Rectal smooth muscle tissue (tissue), 1 donor: ENCODE measurements around the gene CRTC1.

Source experiments
- H3K27ac ChIP-seq: one replicate; pipeline ENCODE4 v1.7.0; 2013; ENCODE audit warnings: low read depth, low read length, inconsistent platforms
- H3K27me3 ChIP-seq: one replicate; pipeline ENCODE4 v1.7.0; 2013; ENCODE audit warnings: low read length; ENCODE audit not compliant: control insufficient read depth, insufficient read depth
- H3K36me3 ChIP-seq: one replicate; pipeline ENCODE4 v1.7.0; 2013; ENCODE audit warnings: low read length; ENCODE audit not compliant: control insufficient read depth, insufficient read depth
- H3K4me1 ChIP-seq: one replicate; pipeline ENCODE4 v1.7.0; 2013; ENCODE audit warnings: low read length; ENCODE audit not compliant: control insufficient read depth, insufficient read depth
- H3K4me3 ChIP-seq: one replicate; pipeline ENCODE4 v1.7.0; 2013; ENCODE audit warnings: low read length
- H3K9ac ChIP-seq: one replicate; pipeline ENCODE4 v1.7.0; 2013; ENCODE audit warnings: low read length

CRTC1 gene

GRCh38 chr19:18769989-18770528 lies 86.6 kb downstream of the CRTC1 start:
- no peaks in the 10 kb centered on the region for H3K36me3 ChIP-seq

GRCh38 chr19:18770663-18771327 lies 87.3 kb downstream of the CRTC1 start:
- no peaks in the 10 kb centered on the region for H3K4me1 ChIP-seq
- no peak overlapping the region for H3K9ac ChIP-seq
- no peak overlapping the region for H3K4me3 ChIP-seq
- H3K27me3 ChIP-seq: no peaks in the 10 kb centered on the region
- no peak overlapping the region for H3K27ac ChIP-seq
- H3K36me3 ChIP-seq: no peaks in the 10 kb centered on the region

More at GRCh38 chr19:18769989-18770528, 86.6 kb downstream of the CRTC1 start:
- Histone ChIP-seq H3K27me3 (no peaks in the 10 kb centered on the region), H3K27ac (no peak overlapping the region), H3K9ac (no peak overlapping the region), H3K4me3 (no peak overlapping the region), H3K4me1 (no peaks in the 10 kb centered on the region)

GRCh38 chr19:18771328-18772242 lies 88.1 kb downstream of the CRTC1 start:
- H3K36me3 ChIP-seq: no peaks in the 10 kb centered on the region
- H3K4me1 ChIP-seq: no peaks in the 10 kb centered on the region

GRCh38 chr19:18772620-18773587 lies 89.4 kb downstream of the CRTC1 start:
- no peak overlapping the region for H3K9ac ChIP-seq
- no peak overlapping the region for H3K4me3 ChIP-seq
- no peaks in the 10 kb centered on the region for H3K36me3 ChIP-seq
- H3K27me3 ChIP-seq: no peaks in the 10 kb centered on the region
- no peak overlapping the region for H3K27ac ChIP-seq
- no peaks in the 10 kb centered on the region for H3K4me1 ChIP-seq

More at GRCh38 chr19:18771328-18772242, 88.1 kb downstream of the CRTC1 start:
- no peaks in the 10 kb centered on the region for H3K27me3 ChIP-seq
- H3K4me3 ChIP-seq: no peak overlapping the region
- no peak overlapping the region for H3K9ac ChIP-seq
- no peak overlapping the region for H3K27ac ChIP-seq

- no peaks in the 10 kb centered on the region for H3K36me3 ChIP-seq
- no peak overlapping the region for H3K27ac ChIP-seq
- H3K4me3 ChIP-seq: no peak overlapping the region
- H3K27me3 ChIP-seq: no peaks in the 10 kb centered on the region
- H3K4me1 ChIP-seq: no peaks in the 10 kb centered on the region
- H3K9ac ChIP-seq: no peak overlapping the region
Measured at GRCh38 chr19:18773682-18774081, 90.2 kb downstream of the CRTC1 start.

GRCh38 chr19:18774107-18774506 lies 90.6 kb downstream of the CRTC1 start:
- H3K9ac ChIP-seq: no peak overlapping the region
- no peak overlapping the region for H3K27ac ChIP-seq
- no peak overlapping the region for H3K4me3 ChIP-seq
- no peaks in the 10 kb centered on the region for H3K4me1 ChIP-seq
- no peaks in the 10 kb centered on the region for H3K27me3 ChIP-seq
- H3K36me3 ChIP-seq: no peaks in the 10 kb centered on the region

- no peak overlapping the region for H3K4me3 ChIP-seq
- no peaks in the 10 kb centered on the region for H3K4me1 ChIP-seq
- H3K27ac ChIP-seq: no peak overlapping the region
- H3K9ac ChIP-seq: no peak overlapping the region
- H3K27me3 ChIP-seq: no peaks in the 10 kb centered on the region
- no peaks in the 10 kb centered on the region for H3K36me3 ChIP-seq
Measured at GRCh38 chr19:18774782-18775444, 91.4 kb downstream of the CRTC1 start.

GRCh38 chr19:18775586-18776287 lies 92.3 kb downstream of the CRTC1 start:
- Histone ChIP-seq H3K4me3 (no peak overlapping the region), H3K9ac (no peak overlapping the region), H3K27me3 (no peaks in the 10 kb centered on the region), H3K27ac (no peak overlapping the region), H3K4me1 (no peaks in the 10 kb centered on the region), H3K36me3 (no peaks in the 10 kb centered on the region)

- Histone ChIP-seq H3K4me3 (no peak overlapping the region), H3K27ac (no peak overlapping the region)
Measured at GRCh38 chr19:18776288-18776594, 92.8 kb downstream of the CRTC1 start.

GRCh38 chr19:18776736-18777135 lies 93.3 kb downstream of the CRTC1 start:
- H3K4me1 ChIP-seq: no peaks in the 10 kb centered on the region
- H3K27ac ChIP-seq: no peak overlapping the region
- H3K27me3 ChIP-seq: no peaks in the 10 kb centered on the region
- no peak overlapping the region for H3K9ac ChIP-seq
- no peak overlapping the region for H3K4me3 ChIP-seq
- H3K36me3 ChIP-seq: no peaks in the 10 kb centered on the region

More at GRCh38 chr19:18776288-18776594, 92.8 kb downstream of the CRTC1 start:
- no peak overlapping the region for H3K9ac ChIP-seq
- no peaks in the 10 kb centered on the region for H3K36me3 ChIP-seq
- no peaks in the 10 kb centered on the region for H3K4me1 ChIP-seq
- H3K27me3 ChIP-seq: no peaks in the 10 kb centered on the region
